TTC549 (cell line): ENCODE results near the gene EXOC6B.

Source experiments
- FAIRE-seq: peaks from 2 replicates; lab custom pipeline; 2012; peaks lifted over from hg19 to GRCh38; lab: Jason Lieb, UNC

The EXOC6B gene

GRCh38 chr2:72157871-72158771 is 667.7 kb downstream of the EXOC6B start:
- no peak for FAIRE-seq

GRCh38 chr2:72156872-72157271 is 669.0 kb downstream of the EXOC6B start:
- no peak for FAIRE-seq

- no peak for FAIRE-seq
These were observed 670.1 kb downstream of the EXOC6B start for GRCh38 chr2:72155737-72156136.

- no peak for FAIRE-seq
These were observed 670.7 kb downstream of the EXOC6B start for GRCh38 chr2:72155151-72155550.

- FAIRE-seq, result no peak
These were observed 671.4 kb downstream of the EXOC6B start for GRCh38 chr2:72154386-72154975.

GRCh38 chr2:72153924-72154323 is 671.9 kb downstream of the EXOC6B start:
- no peak for FAIRE-seq

GRCh38 chr2:72153026-72153791 is 672.6 kb downstream of the EXOC6B start:
- FAIRE-seq, result no peak

GRCh38 chr2:72150861-72151356 is 674.9 kb downstream of the EXOC6B start:
- FAIRE-seq, result no peak

- FAIRE-seq, result no peak
These were observed 675.5 kb downstream of the EXOC6B start for GRCh38 chr2:72150157-72150860.

- FAIRE-seq, result no peak
These were observed 676.2 kb downstream of the EXOC6B start for GRCh38 chr2:72149556-72150156.

GRCh38 chr2:72148837-72149555 is 676.8 kb downstream of the EXOC6B start:
- FAIRE-seq, result no peak

- FAIRE-seq, result no peak
These were observed 677.6 kb downstream of the EXOC6B start for GRCh38 chr2:72148003-72148836.

GRCh38 chr2:72147303-72147971 is 678.4 kb downstream of the EXOC6B start, which contains the start of gene CYP26B1:
CYP26B1 (minus strand) TSS chr2:72147862; CDS start chr2:72147834, 28 bp downstream.
- FAIRE-seq, result no peak

- FAIRE-seq, result no peak
These were observed 679.2 kb downstream of the EXOC6B start for GRCh38 chr2:72146347-72147302.

- FAIRE-seq, result no peak
These were observed 680.0 kb downstream of the EXOC6B start for GRCh38 chr2:72145658-72146329.

GRCh38 chr2:72145289-72145657 is 680.6 kb downstream of the EXOC6B start:
- no peak for FAIRE-seq

- no peak for FAIRE-seq
These were observed 681.1 kb downstream of the EXOC6B start for GRCh38 chr2:72144632-72145288.
